GM23338 (cell line): Measurements from ENCODE around the gene RBKS. TPM values are rescaled to one million over a fixed set of nuclear protein-coding genes. Genes with fewer than 3 reads are reported as not detected.
A peak's percentile ranks its signal among the peaks of the same experiment; 100 is the strongest.

Experiments used
- ATAC-seq: fragments of 200-7000 bp; cut with Tn5 transposase; 3 replicates; pipeline ENCODE4 v1.9.1; 2020
- DNase-seq: peaks from one replicate; pipeline ENCODE4 v3.0.0-alpha.2; 2015; ENCODE audit warnings: low spot score
- H2AFZ ChIP-seq: fragments of 200-600 bp; sonication (generic); 2 replicates; pipeline ENCODE4 v1.8.0; 2016; ENCODE audit warnings: antibody characterized with exemption, mild to moderate bottlenecking, moderate library complexity
- H3F3A ChIP-seq: fragments of 200-600 bp; sonication (generic); replicated peaks from 2 replicates; pipeline ENCODE4 v1.8.0; 2017; ENCODE audit warnings: antibody characterized with exemption, mixed run types, low read depth
- H3K27ac ChIP-seq: fragments of 200-600 bp; sonication (generic); 2 replicates; pipeline ENCODE4 v1.6.1; 2016; ENCODE audit warnings: low read depth
- H3K27me3 ChIP-seq: fragments of 200-600 bp; sonication (generic); 2 replicates; pipeline ENCODE4 v1.8.0; 2016; ENCODE audit warnings: mild to moderate bottlenecking, mixed run types, moderate library complexity; ENCODE audit not compliant: insufficient read depth
- H3K36me3 ChIP-seq: fragments of 200-600 bp; sonication (generic); 2 replicates; pipeline ENCODE4 v1.8.0; 2016; ENCODE audit warnings: mild to moderate bottlenecking; ENCODE audit not compliant: insufficient read depth
- H3K4me1 ChIP-seq: fragments of 200-600 bp; sonication (generic); 2 replicates; pipeline ENCODE4 v1.8.0; 2016; ENCODE audit warnings: mild to moderate bottlenecking, moderate library complexity; ENCODE audit not compliant: insufficient read depth
- H3K4me2 ChIP-seq: fragments of 200-600 bp; sonication (generic); 2 replicates; pipeline ENCODE4 v1.7.1; 2017; ENCODE audit warnings: mixed run types
- H3K4me3 ChIP-seq: fragments of 200-600 bp; sonication (generic); 2 replicates; pipeline ENCODE4 v1.6.1; 2016; ENCODE audit warnings: mixed run types
- H3K79me2 ChIP-seq: fragments of 200-600 bp; sonication (generic); replicated peaks from 2 replicates; pipeline ENCODE4 v1.8.0; 2017; ENCODE audit warnings: mild to moderate bottlenecking; ENCODE audit not compliant: insufficient read depth
- H3K9me2 ChIP-seq: fragments of 200-600 bp; sonication (generic); 2 replicates; pipeline ENCODE4 v1.8.0; 2017; ENCODE audit not compliant: insufficient read depth
- H4K20me1 ChIP-seq: fragments of 200-600 bp; sonication (generic); replicated peaks from 2 replicates; pipeline ENCODE4 v1.8.0; 2017; ENCODE audit warnings: mild to moderate bottlenecking; ENCODE audit not compliant: insufficient read depth
- H3K27ac Mint-ChIP-seq: 2 replicates; pipeline ENCODE4 v1.8.0; 2020; ENCODE audit warnings: inconsistent platforms, mild to moderate bottlenecking, moderate library complexity, mixed read lengths
- H3K27me3 Mint-ChIP-seq: 3 replicates; pipeline ENCODE4 v1.8.0; 2022; ENCODE audit warnings: low read depth, mild to moderate bottlenecking, moderate library complexity, mixed read lengths, inconsistent platforms; ENCODE audit not compliant: insufficient read depth, poor library complexity
- H3K36me3 Mint-ChIP-seq: 3 replicates; pipeline ENCODE4 v1.8.0; 2021; ENCODE audit warnings: low read depth, mild to moderate bottlenecking, inconsistent platforms, moderate library complexity, mixed read lengths
- H3K4me1 Mint-ChIP-seq: 3 replicates; pipeline ENCODE4 v1.8.0; 2020; ENCODE audit warnings: mild to moderate bottlenecking, inconsistent platforms, mixed read lengths
- H3K4me3 Mint-ChIP-seq: 3 replicates; pipeline ENCODE4 v1.8.0; 2021; ENCODE audit warnings: moderate library complexity, mild to moderate bottlenecking, inconsistent platforms, mixed read lengths
- H3K9me3 Mint-ChIP-seq: 3 replicates; pipeline ENCODE4 v1.8.0; 2020; ENCODE audit warnings: moderate library complexity, mild to moderate bottlenecking, inconsistent platforms, mixed read lengths
- CREB1 ChIP-seq: fragments of 250-450 bp; sonication (Bioruptor Pico); IDR thresholded peaks from 2 replicates; pipeline ENCODE4 v1.5.0; 2020; ENCODE audit warnings: low read depth, mild to moderate bottlenecking, moderate library complexity
- EZH2 ChIP-seq: fragments of 200-600 bp; sonication (generic); IDR thresholded peaks from one replicate; pipeline ENCODE4 v1.8.0; 2017; ENCODE audit warnings: antibody characterized with exemption, mild to moderate bottlenecking, low read depth; ENCODE audit not compliant: unreplicated experiment
- EZH2phosphoT487 ChIP-seq: fragments of 200-600 bp; sonication (generic); IDR thresholded peaks from one replicate; pipeline ENCODE4 v1.8.1; 2018; ENCODE audit warnings: antibody characterized with exemption; ENCODE audit not compliant: unreplicated experiment
- JUNB ChIP-seq: IDR thresholded peaks from one replicate; pipeline ENCODE4 v1.6.1; 2016; ENCODE audit warnings: antibody characterized with exemption; ENCODE audit not compliant: unreplicated experiment
- REST ChIP-seq: IDR thresholded peaks from one replicate; pipeline ENCODE4 v1.6.1; 2018; ENCODE audit warnings: antibody characterized with exemption; ENCODE audit not compliant: unreplicated experiment
- STAT1 ChIP-seq: IDR thresholded peaks from one replicate; pipeline ENCODE4 v1.6.1; 2016; ENCODE audit warnings: antibody characterized with exemption; ENCODE audit not compliant: unreplicated experiment
- ZNF114 ChIP-seq: fragments of 250-450 bp; sonication (Bioruptor Pico); IDR thresholded peaks from 2 replicates; pipeline ENCODE4 v1.5.0; 2020; ENCODE audit warnings: mild to moderate bottlenecking, moderate library complexity
- ZNF331 ChIP-seq: fragments of 250-450 bp; sonication (Bioruptor Pico); IDR thresholded peaks from 2 replicates; pipeline ENCODE4 v1.5.0; 2020; ENCODE audit warnings: low read depth, mild to moderate bottlenecking, moderate library complexity
- polyA plus RNA-seq: library from polyadenylated mRNA; unstranded; fragments of >200 nt; fragmentation: Nextera tagmentation; extraction: Ambion mirVana; gene quantifications from 2 replicates; pipeline ENCODE4 v1.2.1, GENCODE V29; 2016
- total RNA-seq: library from RNA; depleted of rRNA; stranded (reverse); fragments of >200 nt; shearing (Covaris generic); gene quantifications from 2 replicates; pipeline ENCODE4 v1.2.3, GENCODE V29; 2014

Gene RBKS
- total and polyA plus RNA-seq, 2 experiments from 2014 or later = 1.3 to 1.5 TPM

- TF ChIP-seq REST (no peak), STAT1 (no peak), CREB1 (CRISPR knock-in tag) (no peak)
Observed at GRCh38 chr2:27741673-27742072, 148.5 kb downstream of the RBKS start (continued).

DNA sequence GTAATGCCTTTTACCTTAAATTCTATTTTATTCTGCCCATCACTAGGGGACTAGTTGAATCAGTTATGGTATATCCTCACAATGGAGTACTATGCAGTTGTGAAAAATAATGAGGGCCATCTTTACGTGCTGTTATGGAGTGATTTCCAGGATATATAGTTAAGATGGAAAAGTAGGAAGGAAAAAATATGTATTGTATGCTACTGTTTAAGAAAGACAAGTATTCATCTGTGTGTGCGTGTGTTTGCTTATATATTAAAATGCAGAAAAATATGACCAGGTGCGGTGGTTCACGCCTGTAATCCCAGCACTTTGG is 151.2 kb downstream of the RBKS start:
- Mint-ChIP-seq H3K9me3 (peaks cover 18% of the 10 kb centered on the region; the same call in 2 of the 3 replicates), H3K27ac (no peak overlapping the region), H3K4me1 (peaks cover 19% of the 10 kb centered on the region), H3K36me3 (peaks cover 2% of the 10 kb centered on the region; the same call in 2 of the 3 replicates), H3K27me3 (peaks cover 7% of the 10 kb centered on the region), H3K4me3 (no peak overlapping the region)
- no peaks in the 10 kb centered on the region for H3K27me3 ChIP-seq
- ATAC-seq = no peak
- no peak for TF ChIP-seq ZNF114 (CRISPR knock-in tag)
- DNase-seq = no peak
- 0 out of 2 replicates have a peak, but pooled peaks cover 3% of the 10 kb centered on the region for H3K9me2 ChIP-seq
- H3K36me3 ChIP-seq = no peaks in the 10 kb centered on the region
- H3K27ac ChIP-seq = no peak overlapping the region
- H3K4me2 ChIP-seq = no peak overlapping the region
- H2AFZ ChIP-seq = no peak overlapping the region
- H3F3A ChIP-seq = 0 out of 2 replicates have a peak, but pooled peaks cover 11% of the 10 kb centered on the region
- H3K79me2 ChIP-seq = no peaks in the 10 kb centered on the region
- no peak overlapping the region for H3K4me3 ChIP-seq
- no peaks in the 10 kb centered on the region for H4K20me1 ChIP-seq
- peaks cover 17% of the 10 kb centered on the region for H3K4me1 ChIP-seq

DNA sequence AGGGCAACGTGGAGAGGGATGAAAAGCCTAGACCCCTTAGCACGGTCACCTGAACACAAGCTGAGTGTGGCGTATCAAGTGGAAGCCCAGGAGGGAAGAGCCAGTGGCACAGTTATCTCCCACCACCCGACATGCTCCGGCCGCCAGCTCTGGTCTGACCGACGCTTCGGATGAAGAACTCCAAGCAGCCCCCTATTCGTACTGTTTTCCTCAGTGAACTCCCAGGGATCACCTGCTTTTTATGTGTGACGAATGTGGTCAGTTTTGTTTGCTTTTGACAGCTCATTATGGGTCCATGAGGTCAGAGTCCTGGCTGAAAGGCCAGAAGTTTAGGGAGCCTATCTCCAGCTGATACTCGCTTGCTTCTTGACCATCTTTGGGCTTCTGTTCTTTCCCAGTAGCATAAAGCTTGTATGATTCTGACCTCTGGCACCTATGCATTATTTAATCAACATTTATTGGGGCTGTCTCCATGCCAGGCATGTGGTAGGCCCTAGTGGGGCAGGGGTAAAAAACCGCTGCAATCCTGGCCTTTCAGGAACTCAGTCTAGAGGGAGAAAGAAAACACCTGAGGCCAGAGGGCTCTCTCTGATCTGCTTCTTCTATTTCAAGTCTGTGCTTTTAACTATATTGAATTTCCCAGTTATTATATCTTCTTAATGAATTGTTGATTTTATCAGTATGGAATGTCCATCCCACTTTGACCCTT is 151.7 kb downstream of the RBKS start:
- peak overlapping the region; percentile 74 for H2AFZ ChIP-seq
- no peaks in the 10 kb centered on the region for H4K20me1 ChIP-seq
- no peak overlapping the region for H3K4me3 Mint-ChIP-seq
- DNase-seq = no peak
- no peaks in the 10 kb centered on the region for H3K79me2 ChIP-seq
- H3K27me3 Mint-ChIP-seq = peaks cover 7% of the 10 kb centered on the region
- H3K36me3 Mint-ChIP-seq = peaks cover 2% of the 10 kb centered on the region; the same call in 2 of the 3 replicates
- no peak overlapping the region for H3K4me3 ChIP-seq
- H3F3A ChIP-seq = 0 out of 2 replicates have a peak, but pooled peaks cover 11% of the 10 kb centered on the region
- H3K36me3 ChIP-seq = no peaks in the 10 kb centered on the region
- peaks cover 19% of the 10 kb centered on the region for H3K4me1 Mint-ChIP-seq
- peak overlapping the region; percentile 53; the same call in 1 of the 2 replicates for H3K27ac Mint-ChIP-seq
- H3K4me2 ChIP-seq = no peak overlapping the region
- H3K27ac ChIP-seq = no peak overlapping the region
- no peak for ATAC-seq
- H3K27me3 ChIP-seq = no peaks in the 10 kb centered on the region
- H3K9me3 Mint-ChIP-seq = peaks cover 18% of the 10 kb centered on the region; the same call in 2 of the 3 replicates
- peaks cover 17% of the 10 kb centered on the region for H3K4me1 ChIP-seq
- 0 out of 2 replicates have a peak, but pooled peaks cover 3% of the 10 kb centered on the region for H3K9me2 ChIP-seq
- TF ChIP-seq REST = no peak
- TF ChIP-seq JUNB = no peak
- no peak for TF ChIP-seq EZH2
- TF ChIP-seq EZH2phosphoT487 = no peak
- TF ChIP-seq ZNF331 = no peak
